ENCODE measurements around the gene CFAP74. TPM values are rescaled to one million over a fixed set of nuclear protein-coding genes. Genes with fewer than 3 reads are reported as not detected.

The CFAP74 gene
- total and polyA plus RNA-seq, 3 donors from 2014 or later, result 16.4 to 25.5 (median 24.9) TPM

DNA sequence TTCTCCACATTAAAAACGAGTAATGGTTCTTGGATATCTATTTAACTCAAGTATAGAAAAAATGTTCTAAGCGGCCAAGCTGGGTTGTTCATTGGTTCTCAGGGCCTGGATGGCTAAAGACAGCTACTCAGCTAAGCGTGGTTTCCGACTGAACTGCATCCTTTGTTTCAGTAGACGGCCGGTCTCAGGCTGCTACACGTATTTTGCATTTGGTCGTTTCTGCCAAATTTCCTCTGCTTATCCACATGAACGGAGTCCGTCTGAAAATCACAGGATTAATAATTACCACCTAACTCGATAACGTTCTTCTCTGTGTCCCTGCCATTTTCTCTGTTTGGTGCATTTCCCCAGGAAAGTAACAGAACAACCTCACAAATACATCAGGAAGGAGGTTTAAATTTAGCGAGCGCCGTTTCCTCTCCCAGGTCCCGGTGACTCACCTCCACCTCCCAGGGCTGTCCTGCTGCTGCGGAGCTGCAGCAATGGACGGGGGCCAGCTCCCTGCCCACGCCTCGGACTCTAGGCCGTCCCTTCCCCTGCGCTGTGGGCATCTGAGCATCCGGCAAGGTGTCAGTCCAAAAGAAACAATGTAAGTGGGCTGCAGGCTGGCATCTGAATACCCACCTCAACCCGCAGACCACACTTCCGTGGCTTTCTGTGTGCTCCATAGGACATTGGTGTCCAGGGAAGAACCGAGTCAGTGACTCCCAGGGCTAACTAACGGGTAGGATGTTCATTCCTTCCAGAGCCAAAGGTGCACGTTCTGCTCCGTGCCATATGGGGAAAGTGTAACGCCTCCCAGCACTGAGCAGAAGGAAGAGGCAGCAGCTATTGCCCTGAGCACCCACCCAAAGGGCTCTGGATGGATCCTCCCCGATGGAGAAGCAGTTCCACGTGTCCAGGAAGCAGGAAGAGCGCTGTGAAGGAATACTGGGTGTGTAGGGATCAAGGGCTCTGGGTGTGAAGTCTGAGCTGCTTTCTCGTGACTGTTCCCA is 11.5 kb upstream of the CFAP74 start:
- no peak for DNase-seq
- Histone ChIP-seq H3K4me3 (no peak overlapping the region), H3K4me1 (no peaks in the 10 kb centered on the region), H3K27me3 (no peaks in the 10 kb centered on the region), H3K27ac (no peak overlapping the region), H3K36me3 (ENCODE audit: low read depth, missing control alignments) (no peaks in the 10 kb centered on the region), H3K9me3 (no peaks in the 10 kb centered on the region)
- TF ChIP-seq CTCF (IDR thresholded peaks at IDR 0.05), result no peak
- no peak for TF ChIP-seq POLR2A (IDR thresholded peaks at IDR 0.05)
- intact Hi-C loops (cut with DNase I; ENCODE audit: low total_unique reads), result no loop called here
- WGBS, 2 donors, result 70 to 74% methylated on average over 32 to 34 of the region's 34 CpGs

DNA sequence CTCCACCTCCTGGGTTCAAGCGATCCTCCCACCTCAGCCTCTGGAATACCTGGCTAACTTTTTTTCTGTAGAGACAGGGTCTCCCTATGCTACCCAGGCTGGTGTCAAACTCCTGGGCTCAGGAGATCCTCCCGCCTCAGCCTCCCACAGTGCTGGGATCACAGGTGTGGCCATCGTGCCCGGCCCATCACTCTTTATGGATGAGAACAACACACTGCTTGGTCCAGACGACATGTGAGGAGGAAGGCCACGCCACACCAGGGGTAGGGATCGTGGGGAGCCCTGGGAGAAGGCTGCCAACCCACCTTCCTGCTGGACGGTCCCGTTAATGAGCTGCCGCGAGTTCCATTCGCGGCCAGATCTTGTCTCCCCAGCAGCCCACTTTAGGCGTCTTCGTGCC is 10.6 kb upstream of the CFAP74 start:
- DNase-seq, result no peak
- no peak overlapping the region for H3K27ac ChIP-seq
- TF ChIP-seq CTCF (IDR thresholded peaks at IDR 0.05) (no peak), POLR2A (IDR thresholded peaks at IDR 0.05) (no peak)
- H3K27me3 ChIP-seq, result no peaks in the 10 kb centered on the region
- no peaks in the 10 kb centered on the region for H3K4me1 ChIP-seq
- intact Hi-C loops (cut with DNase I; ENCODE audit: low total_unique reads), result no loop called here
- H3K9me3 ChIP-seq, result no peaks in the 10 kb centered on the region
- H3K4me3 ChIP-seq, result no peak overlapping the region
- 84 to 91% methylated on average over 10 to 15 of the region's 15 CpGs for WGBS, 2 donors
- no peaks in the 10 kb centered on the region for H3K36me3 ChIP-seq (ENCODE audit: low read depth, missing control alignments)

DNA sequence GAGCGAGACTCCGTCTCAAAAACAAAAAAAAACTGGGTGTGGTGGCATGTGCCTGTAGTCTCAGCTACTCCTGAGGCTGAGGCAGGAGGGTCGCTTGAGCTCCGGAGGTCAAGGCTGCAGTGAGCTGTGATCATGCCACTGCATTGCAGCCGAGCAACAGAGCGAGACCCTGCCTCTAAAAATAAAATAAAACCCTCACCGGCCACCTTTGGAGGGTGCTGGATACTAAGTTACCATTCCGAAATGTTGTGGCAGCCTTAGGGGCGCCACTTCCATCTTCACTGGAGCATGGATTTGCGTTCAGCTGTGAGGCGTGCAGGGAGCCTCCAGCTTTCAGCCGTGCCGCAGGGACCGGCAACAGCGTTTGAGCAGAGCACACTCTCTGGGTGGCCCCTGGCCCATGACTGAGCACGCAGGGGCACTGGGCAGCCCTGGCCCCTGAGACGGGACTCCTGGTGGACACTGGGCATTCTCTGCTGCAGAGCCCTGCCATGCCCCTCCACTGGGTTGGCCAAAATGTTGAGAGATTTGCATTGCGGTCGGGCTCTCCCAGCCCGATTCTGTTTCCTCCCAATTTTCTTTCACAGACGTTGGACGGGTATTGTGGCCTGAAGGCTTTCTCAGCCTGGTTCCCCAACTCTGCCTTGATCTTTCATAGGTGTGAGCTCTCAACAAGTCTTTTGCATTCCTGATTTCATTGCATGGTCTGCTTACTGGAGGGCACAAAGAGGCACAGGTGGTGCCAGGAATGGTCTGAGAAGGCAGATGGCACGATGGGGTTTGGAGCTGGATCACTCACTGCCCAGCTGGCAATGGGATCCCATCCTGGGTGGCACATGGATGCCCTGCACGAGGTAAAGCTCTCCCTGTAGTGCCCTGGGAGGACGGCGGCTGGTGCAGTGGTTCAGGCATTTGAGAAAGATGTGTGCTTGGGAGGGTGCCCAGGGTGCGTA is 5.8 kb upstream of the CFAP74 start:
- TF ChIP-seq POLR2A (IDR thresholded peaks at IDR 0.05) (no peak), CTCF (IDR thresholded peaks at IDR 0.05) (no peak)
- intact Hi-C loops (cut with DNase I; ENCODE audit: low total_unique reads), result no loop called here
- Histone ChIP-seq H3K4me3 (no peak overlapping the region), H3K4me1 (no peaks in the 10 kb centered on the region), H3K36me3 (ENCODE audit: low read depth, missing control alignments) (no peaks in the 10 kb centered on the region), H3K27me3 (no peaks in the 10 kb centered on the region), H3K27ac (no peak overlapping the region), H3K9me3 (no peaks in the 10 kb centered on the region)
- WGBS, 2 donors, result 86 to 88% methylated on average over 24 to 27 of the region's 27 CpGs
- DNase-seq, result no peak

DNA sequence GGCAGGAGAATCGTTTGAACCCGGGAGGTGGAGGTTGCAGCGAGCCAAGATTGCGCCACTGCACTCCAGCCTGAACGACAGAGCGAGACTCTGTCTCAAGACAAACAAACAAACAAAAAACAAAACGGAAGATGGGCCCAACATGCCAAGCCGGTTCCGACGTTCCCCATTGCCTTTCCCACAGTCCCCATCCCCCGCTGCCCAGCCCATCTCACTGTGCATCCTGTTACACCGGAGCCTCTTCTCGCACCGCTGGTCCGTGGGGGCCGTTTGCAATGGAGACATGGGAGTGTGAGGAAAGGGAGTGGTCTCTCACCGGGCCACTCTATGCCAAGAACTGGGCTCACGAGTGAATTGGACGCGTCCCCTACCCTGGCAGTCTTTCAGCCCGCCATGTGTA is 1.3 kb upstream of the CFAP74 start:
- H3K9me3 ChIP-seq, result no peaks in the 10 kb centered on the region
- intact Hi-C loops (cut with DNase I; ENCODE audit: low total_unique reads), result no loop called here
- H3K4me3 ChIP-seq, result no peak overlapping the region
- H3K4me1 ChIP-seq, result no peaks in the 10 kb centered on the region
- 80 to 82% methylated on average over 21 of the region's 21 CpGs for WGBS, 2 donors
- no peak overlapping the region for H3K27ac ChIP-seq
- TF ChIP-seq CTCF (IDR thresholded peaks at IDR 0.05), result no peak
- TF ChIP-seq POLR2A (IDR thresholded peaks at IDR 0.05), result no peak
- DNase-seq, result no peak
- H3K27me3 ChIP-seq, result no peaks in the 10 kb centered on the region
- no peaks in the 10 kb centered on the region for H3K36me3 ChIP-seq (ENCODE audit: low read depth, missing control alignments)

Measured in testis (tissue), 3 donors.